K562 (cell line): ENCODE results near the gene NEURL1. TPM values are rescaled to one million over a fixed set of nuclear protein-coding genes. Genes with fewer than 3 reads are reported as not detected.

Source experiments
- ATAC-seq: fragments of 200-7000 bp; cut with Tn5 transposase; 3 replicates; pipeline ENCODE4 v1.9.1; 2020; ENCODE audit warnings: moderate library complexity
- BruUV-seq: library from RNA; stranded (reverse); fragments of 400-500 nt; replicated peaks from 2 replicates; lab custom pipeline; 2021; lab: Mats Ljungman, UMichigan
- CTCF ChIA-PET: fragments of 300-600 bp; formaldehyde crosslinking; extraction: SDS; loops from one replicate; lab custom pipeline; 2021; ENCODE audit warnings: low intra/inter-chr PET ratio; lab: Yijun Ruan, JAX
- POLR2A ChIA-PET: fragments of 300-600, 350-650 bp; sonication (Branson Sonifier 250); formaldehyde crosslinking; extraction: SDS; loops from one replicate; lab custom pipeline; 2021; ENCODE audit warnings: antibody characterized with exemption, inconsistent platforms; lab: Yijun Ruan, JAX
- DNase-seq, 4 experiments: peaks; one replicate each; pipeline versions ENCODE4 v3.0.0 to v3.0.0-alpha.2; 2011 to 2018; ENCODE audit warnings: low spot score in 3 of 4, mixed read lengths in 3 of 4; ENCODE audit errors: extremely low read depth in 1 of 4
- FAIRE-seq: peaks from 2 replicates; lab custom pipeline; 2011; peaks lifted over from hg19 to GRCh38; lab: Jason Lieb, UNC
- H2AFZ ChIP-seq: 2 replicates; pipeline ENCODE4 v1.6.0; 2011; ENCODE audit warnings: low read depth, low read length, control low read depth, inconsistent platforms
- H3K27ac ChIP-seq: fragments of 200-600 bp; 3 replicates; pipeline ENCODE4 v1.8.0; 2011; ENCODE audit warnings: low read depth, mild to moderate bottlenecking, control low read depth, inconsistent platforms, low read length, moderate library complexity, mixed read lengths; ENCODE audit errors: extremely low read depth
- H3K27me3 ChIP-seq, 2 experiments: fragments of 300-600 bp in 1 of 2; 2 replicates in 1 of 2; 3 replicates in 1 of 2; pipeline versions ENCODE4 v1.6.0 to v1.8.0; 2011; ENCODE audit warnings: inconsistent platforms in 2 of 2, low read length in 2 of 2, mild to moderate bottlenecking in 1 of 2, mixed read lengths in 1 of 2, moderate library complexity in 1 of 2; ENCODE audit not compliant: control insufficient read depth in 2 of 2, insufficient read depth in 2 of 2
- H3K36me3 ChIP-seq: fragments of 300-600 bp; 3 replicates; pipeline ENCODE4 v1.8.0; 2011; ENCODE audit warnings: mild to moderate bottlenecking, low read length, inconsistent platforms; ENCODE audit not compliant: control insufficient read depth, insufficient read depth
- H3K4me1 ChIP-seq, 2 experiments: fragments of 200-600 bp in 1 of 2; replicated peaks in 1 of 2; 2 replicates in 1 of 2; 3 replicates in 1 of 2; pipeline versions ENCODE4 v1.5.1 to v1.8.0; 2011; ENCODE audit warnings: inconsistent platforms in 2 of 2, low read length in 2 of 2, mild to moderate bottlenecking in 1 of 2, mixed read lengths in 1 of 2, moderate library complexity in 1 of 2; ENCODE audit not compliant: control insufficient read depth in 2 of 2, insufficient read depth in 2 of 2
- H3K4me2 ChIP-seq: 2 replicates; pipeline ENCODE4 v1.6.1; 2011; ENCODE audit warnings: low read length, control low read depth, inconsistent platforms, mixed read lengths; ENCODE audit not compliant: insufficient read depth
- H3K4me3 ChIP-seq: fragments of 200-600 bp; sonication (generic), shearing (Covaris generic); 2 replicates; pipeline ENCODE4 v1.5.1; 2016; ENCODE audit warnings: control low read depth, inconsistent platforms
- H3K79me2 ChIP-seq: fragments of 200-600 bp; 3 replicates; pipeline ENCODE4 v1.8.0; 2011; ENCODE audit warnings: low read length, inconsistent platforms; ENCODE audit not compliant: control insufficient read depth, insufficient read depth
- H3K9ac ChIP-seq, 2 experiments: 2 replicates each; pipeline versions ENCODE4 v1.6.0 to v1.6.1; 2011; ENCODE audit warnings: low read depth in 2 of 2, low read length in 2 of 2, control low read depth in 1 of 2, inconsistent platforms in 1 of 2, mild to moderate bottlenecking in 1 of 2, mixed read lengths in 1 of 2; ENCODE audit not compliant: insufficient read depth in 1 of 2
- H3K9me1 ChIP-seq: one replicate; pipeline ENCODE4 v1.6.0; 2011; ENCODE audit warnings: inconsistent platforms, mild to moderate bottlenecking, low read length, moderate library complexity; ENCODE audit not compliant: control insufficient read depth, insufficient read depth
- H3K9me3 ChIP-seq: replicated peaks from 2 replicates; pipeline ENCODE4 v1.5.1; 2011; ENCODE audit warnings: low read depth, low read length, inconsistent platforms; ENCODE audit not compliant: control insufficient read depth, insufficient read depth
- H4K20me1 ChIP-seq: replicated peaks from 2 replicates; pipeline ENCODE4 v1.6.1; 2011; ENCODE audit warnings: low read length, inconsistent platforms, mixed read lengths; ENCODE audit not compliant: control insufficient read depth, insufficient read depth
- ARID2 ChIP-seq: fragments of 450-650 bp; IDR thresholded peaks from 2 replicates; pipeline ENCODE4 v1.6.1; 2017; ENCODE audit warnings: antibody characterized with exemption, mild to moderate bottlenecking
- CCAR2 ChIP-seq: fragments of 200-400 bp; formaldehyde crosslinking; IDR thresholded peaks from 2 replicates; pipeline ENCODE4 v1.6.1; 2017; ENCODE audit warnings: mild to moderate bottlenecking, low read depth, low read length
- DNMT1 ChIP-seq: fragments of 450-650 bp; IDR thresholded peaks from 2 replicates; pipeline ENCODE4 v1.6.1; 2016; ENCODE audit warnings: antibody characterized with exemption, mild to moderate bottlenecking
- ELF2 ChIP-seq: fragments of 250-450 bp; sonication (Bioruptor Pico); IDR thresholded peaks from 2 replicates; pipeline ENCODE4 v1.5.0; 2021; ENCODE audit warnings: mild to moderate bottlenecking
- ERF ChIP-seq: fragments of 450-650 bp; formaldehyde crosslinking; IDR thresholded peaks from 2 replicates; pipeline ENCODE4 v1.4.0; 2020; ENCODE audit warnings: mild to moderate bottlenecking, mixed read lengths
- GATAD2A ChIP-seq: fragments of 450-650 bp; IDR thresholded peaks from 2 replicates; pipeline ENCODE4 v1.6.1; 2017
- GATAD2B ChIP-seq: fragments of 450-650 bp; IDR thresholded peaks from 2 replicates; pipeline ENCODE4 v1.6.1; 2017; ENCODE audit warnings: mild to moderate bottlenecking, borderline replicate concordance
- GMEB1 ChIP-seq: fragments of 250-450 bp; sonication (Bioruptor Pico); IDR thresholded peaks from 2 replicates; pipeline ENCODE4 v1.4.0; 2020; ENCODE audit warnings: mild to moderate bottlenecking
- IRF9 ChIP-seq: fragments of 450-650 bp; IDR thresholded peaks from 2 replicates; pipeline ENCODE4 v1.6.1; 2016; ENCODE audit warnings: missing biosample characterization, missing genetic modification characterization
- JUN ChIP-seq, 2 experiments: sonication (generic) in 1 of 2; formaldehyde crosslinking in 1 of 2; IDR thresholded peaks; 2 replicates each; pipeline versions ENCODE4 v1.6.1 to v1.8.0; 2012 to 2022; ENCODE audit warnings: borderline replicate concordance in 2 of 2, mild to moderate bottlenecking in 2 of 2, improper control_type of control experiment in 1 of 2, low read depth in 1 of 2, low read length in 1 of 2, missing genetic modification reagents in 1 of 2
- KLF13 ChIP-seq: fragments of 450-650 bp; IDR thresholded peaks from 2 replicates; pipeline ENCODE4 v1.6.1; 2016; ENCODE audit warnings: missing genetic modification characterization, low read depth, mild to moderate bottlenecking, missing compliant biosample characterization, moderate library complexity, borderline replicate concordance
- MCM2 ChIP-seq: fragments of 450-650 bp; IDR thresholded peaks from 2 replicates; pipeline ENCODE4 v1.6.1; 2017; ENCODE audit warnings: low read depth, mild to moderate bottlenecking
- POLR3A ChIP-seq: IDR thresholded peaks from 2 replicates; pipeline ENCODE4 v1.6.1; 2011; ENCODE audit warnings: borderline replicate concordance, mild to moderate bottlenecking, moderate library complexity; ENCODE audit not compliant: insufficient read length, insufficient read depth; ENCODE audit errors: extremely low read depth
- RBM22 ChIP-seq: fragments of 200-400 bp; formaldehyde crosslinking; IDR thresholded peaks from 2 replicates; pipeline ENCODE4 v1.6.1; 2018; ENCODE audit warnings: low read length, low read depth; ENCODE audit not compliant: poor library complexity, severe bottlenecking
- SRF ChIP-seq, 2 experiments: fragments of 250-450, 450-650 bp in 1 of 2; sonication (Bioruptor Pico) in 1 of 2; sonication (generic) in 1 of 2; formaldehyde crosslinking; IDR thresholded peaks; 2 replicates each; pipeline versions ENCODE4 v1.5.0 to v1.5.1; 2020 to 2022; ENCODE audit warnings: mild to moderate bottlenecking in 1 of 2, missing genetic modification reagents in 1 of 2
- ZBTB7A ChIP-seq: IDR thresholded peaks from 2 replicates; pipeline ENCODE4 v1.6.1; 2011; ENCODE audit warnings: low read depth, mild to moderate bottlenecking, low read length, moderate library complexity, borderline replicate concordance; ENCODE audit not compliant: control insufficient read depth
- WGBS: fragments of 100-300 bp; shearing (Covaris generic); methylation state at CpG from one replicate; pipeline ENCODE4 v1.1.6; 2016; ENCODE audit warnings: low coverage, mixed read lengths; ENCODE audit not compliant: insufficient coverage; ENCODE audit errors: missing lambda C conversion rate; 5-methylcytosine and 5-hydroxymethylcytosine counted together
- in situ Hi-C: fragments of 300-500 bp; cut with MboI; formaldehyde crosslinking; loops from 4 replicates; pipeline ENCODE4 v1.15.0; 2018; ENCODE audit warnings: inconsistent platforms, mixed read lengths
- intact Hi-C: fragments of 100-400 bp; cut with micrococcal nuclease; formaldehyde crosslinking; loops from 2 replicates; pipeline ENCODE4 v1.14.2; 2022
- polyA plus RNA-seq, 8 experiments: library from polyadenylated mRNA; depleted of rRNA in 4 of 8; stranded (reverse) in 5 of 8; unstranded in 3 of 8; fragments of >200 nt; fragmentation: Nextera tagmentation in 2 of 8; fragmentation: Illumina TruSeq in 1 of 8; extraction: Ambion mirVana in 2 of 8; extraction: Trizol in 1 of 8; gene quantifications; 2 replicates each; pipeline versions ENCODE4 v1.2.1 to v1.2.3, GENCODE V29; 2011 to 2014; ENCODE audit warnings: inconsistent platforms in 1 of 8, missing spikeins in 1 of 8
- total RNA-seq, 7 experiments: library from RNA; depleted of rRNA in 6 of 7; stranded (reverse); fragments of >200 nt in 6 of 7; fragmentation: Illumina TruSeq in 2 of 7; extraction: Trizol in 2 of 7; gene quantifications; 2 replicates each; pipeline versions ENCODE4 v1.2.1 to v1.2.3, GENCODE V29; 2011 to 2021; ENCODE audit warnings: low replicate concordance in 1 of 7

The NEURL1 gene
- total and polyA plus RNA-seq, 9 of the 15 experiments (the other 6 are each of a cell fraction or from before 2014, with no cell fraction given) = 0.01 to 0.45 (median 0.16) TPM; not detected in 5

- no peaks in the 10 kb centered on the region for H3K9me1 ChIP-seq
- H2AFZ ChIP-seq = no peak overlapping the region
- ATAC-seq = no peak
- no peak overlapping the region for H3K27ac ChIP-seq
- WGBS = 13% methylated on average over 6 of the region's 11 CpGs
- no peaks in the 10 kb centered on the region for H3K79me2 ChIP-seq
- H3K36me3 ChIP-seq = no peaks in the 10 kb centered on the region
- no peak for DNase-seq
- no peak overlapping the region for H3K4me2 ChIP-seq
- peaks cover 4% of the 10 kb centered on the region; the same call in 1 of the 2 replicates for H4K20me1 ChIP-seq
- in situ Hi-C loops = no loop called here
- no peak for FAIRE-seq
- no peaks in the 10 kb centered on the region for H3K9me3 ChIP-seq
- H3K9ac ChIP-seq = no peak overlapping the region
- intact Hi-C loops = no loop called here
- H3K27me3 ChIP-seq = peaks cover 5 to 66% of the 10 kb centered on the region in 2 experiments; a peak in 4 of 5 replicates
- POLR2A ChIA-PET = interaction anchor here (0.6 kb wide), 1 partner anchor 86 kb away, joined by 4 read pairs; no protein-coding TSS in a partner anchor
- CTCF ChIA-PET = no interaction called here
- TF ChIP-seq MCM2 (no peak), IRF9 (no peak), KLF13 (no peak), POLR3A (no peak), GMEB1 (CRISPR knock-in tag) (no peak), JUN (IDR thresholded peaks at IDR 0.05; ENCODE audit: borderline replicate concordance, low read depth, low read length) (no peak), JUN (CRISPR knock-in tag; IDR thresholded peaks at IDR 0.05; ENCODE audit: borderline replicate concordance) (no peak), GATAD2A (no peak), ARID2 (no peak), ERF (CRISPR knock-in tag) (no peak), RBM22 (no peak), ELF2 (CRISPR knock-in tag) (no peak), GATAD2B (no peak), CCAR2 (no peak), DNMT1 (no peak), ZBTB7A (no peak), SRF (CRISPR knock-in tag; IDR thresholded peaks at IDR 0.05) (no peak)
- TF ChIP-seq, all 486 proteins: peak for 0
- Histone ChIP-seq H3K4me3 (no peak overlapping the region), H3K4me1 (peaks cover 0 to 13% of the 10 kb centered on the region in 2 experiments; a peak in 3 of 5 replicates)
- no TSS peak for BruUV-seq
Measured at GRCh38 chr10:103555712-103556111, 62.2 kb downstream of the NEURL1 start.
